Right renal cortex interstitium (tissue), 3 donors: ENCODE data around the gene EIF2S2. TPM values are rescaled to one million over a fixed set of nuclear protein-coding genes. Genes with fewer than 3 reads are reported as not detected.

Source experiments
- DNase-seq, 3 donors: peaks; one replicate each; pipeline ENCODE4 v3.0.0-alpha.2; 2013; ENCODE audit warnings: low read depth in 3 of 3, low spot score in 2 of 3
- polyA plus RNA-seq, 3 donors: library from polyadenylated mRNA; unstranded; fragments of 120-200 nt; gene quantifications; one replicate each; pipeline ENCODE4 v1.2.1, GENCODE V29; 2013; ENCODE audit not compliant: insufficient read length in 3 of 3

EIF2S2 gene
- polyA plus RNA-seq, 3 donors = 52.3 to 54.4 (median 52.5) TPM

- DNase-seq = no peak
Measured at GRCh38 chr20:34122274-34122980, 10.4 kb upstream of the EIF2S2 start.

GRCh38 chr20:34120213-34120612, 8.2 kb upstream of the EIF2S2 start:
- DNase-seq = no peak

- DNase-seq = no peak
Measured at GRCh38 chr20:34115232-34115631, 3.2 kb upstream of the EIF2S2 start.

GRCh38 chr20:34114809-34115208, 2.8 kb upstream of the EIF2S2 start:
- no peak for DNase-seq

GRCh38 chr20:34112600-34113101, 608 bp upstream of the EIF2S2 start:
- DNase-seq = peak in 2 of 3 donors; percentile 27 to 44

- DNase-seq = peak in 2 of 3 donors; percentile 4 to 18
Measured at GRCh38 chr20:34110745-34111641, 1.1 kb downstream of the EIF2S2 start.

- no peak for DNase-seq
Measured at GRCh38 chr20:34110025-34110744, 1.9 kb downstream of the EIF2S2 start.

- DNase-seq = no peak
Measured at GRCh38 chr20:34109442-34109841, 2.6 kb downstream of the EIF2S2 start.

- no peak for DNase-seq
Measured at GRCh38 chr20:34108616-34109174, 3.3 kb downstream of the EIF2S2 start.

- no peak for DNase-seq
Measured at GRCh38 chr20:34105978-34106675, 5.9 kb downstream of the EIF2S2 start.

GRCh38 chr20:34104059-34104458, 8.0 kb downstream of the EIF2S2 start:
- DNase-seq = no peak

GRCh38 chr20:34102342-34102741, 9.7 kb downstream of the EIF2S2 start:
- no peak for DNase-seq

GRCh38 chr20:34100576-34100975, 11.5 kb downstream of the EIF2S2 start:
- DNase-seq = no peak

- DNase-seq = no peak
Measured at GRCh38 chr20:34099675-34100074, 12.4 kb downstream of the EIF2S2 start.

GRCh38 chr20:34098570-34098969, 13.5 kb downstream of the EIF2S2 start:
- no peak for DNase-seq

- DNase-seq = no peak
Measured at GRCh38 chr20:34096699-34097444, 15.2 kb downstream of the EIF2S2 start.

- DNase-seq = no peak
Measured at GRCh38 chr20:34095825-34096224, 16.2 kb downstream of the EIF2S2 start.

GRCh38 chr20:34093895-34094294, 18.1 kb downstream of the EIF2S2 start:
- no peak for DNase-seq

- no peak for DNase-seq
Measured at GRCh38 chr20:34091637-34092200, 20.3 kb downstream of the EIF2S2 start.
